ENCODE measurements around the gene EDAR. TPM values are rescaled to one million over a fixed set of nuclear protein-coding genes. Genes with fewer than 3 reads are reported as not detected.

The EDAR gene
- total RNA-seq, 8 experiments from 2014 or later: 0.05 to 1.00 (median 0.15) TPM

- ATAC-seq (replicated peaks in 6 of 8): peak in 1 of 8 experiments; percentile 7
- H3K27ac ChIP-seq: no peak overlapping the region
- no peak overlapping the region for H3K4me3 ChIP-seq
- in situ Hi-C loops (cut with MboI; ENCODE audit: low pct_unique_long_range_greater_than_20kb in 2 of 9, low sequenced_read_pairs in 9 of 9, unreplicated experiment in 9 of 9): no loop called here
- 29 to 90% (median 60%) methylated on average over 1 to 8 of the region's 17 CpGs; no CpG with 5 or more reads in 4 of the 10 experiments for WGBS, 10 experiments
- peaks cover 13 to 15% of the 10 kb centered on the region in 2 donors for H3K4me1 ChIP-seq (replicated peaks in 1 of 2)
Observed at GRCh38 chr2:108929807-108930425, 59.1 kb downstream of the EDAR start.

- no peak overlapping the region for H3K4me3 ChIP-seq
- ATAC-seq (replicated peaks in 6 of 8): peak in 1 of 8 experiments; percentile 25
- peaks cover 5 to 6% of the 10 kb centered on the region in 2 donors for H3K4me1 ChIP-seq (replicated peaks in 1 of 2)
- no peak overlapping the region for H3K27ac ChIP-seq
- in situ Hi-C loops (cut with MboI; ENCODE audit: low pct_unique_long_range_greater_than_20kb in 2 of 9, low sequenced_read_pairs in 9 of 9, unreplicated experiment in 9 of 9): no loop called here
- 0 to 100% (median 66%) methylated on average over 1 to 6 of the region's 17 CpGs; no CpG with 5 or more reads in 4 of the 10 experiments for WGBS, 10 experiments
Observed at GRCh38 chr2:108928660-108929377, 60.2 kb downstream of the EDAR start.

DNA sequence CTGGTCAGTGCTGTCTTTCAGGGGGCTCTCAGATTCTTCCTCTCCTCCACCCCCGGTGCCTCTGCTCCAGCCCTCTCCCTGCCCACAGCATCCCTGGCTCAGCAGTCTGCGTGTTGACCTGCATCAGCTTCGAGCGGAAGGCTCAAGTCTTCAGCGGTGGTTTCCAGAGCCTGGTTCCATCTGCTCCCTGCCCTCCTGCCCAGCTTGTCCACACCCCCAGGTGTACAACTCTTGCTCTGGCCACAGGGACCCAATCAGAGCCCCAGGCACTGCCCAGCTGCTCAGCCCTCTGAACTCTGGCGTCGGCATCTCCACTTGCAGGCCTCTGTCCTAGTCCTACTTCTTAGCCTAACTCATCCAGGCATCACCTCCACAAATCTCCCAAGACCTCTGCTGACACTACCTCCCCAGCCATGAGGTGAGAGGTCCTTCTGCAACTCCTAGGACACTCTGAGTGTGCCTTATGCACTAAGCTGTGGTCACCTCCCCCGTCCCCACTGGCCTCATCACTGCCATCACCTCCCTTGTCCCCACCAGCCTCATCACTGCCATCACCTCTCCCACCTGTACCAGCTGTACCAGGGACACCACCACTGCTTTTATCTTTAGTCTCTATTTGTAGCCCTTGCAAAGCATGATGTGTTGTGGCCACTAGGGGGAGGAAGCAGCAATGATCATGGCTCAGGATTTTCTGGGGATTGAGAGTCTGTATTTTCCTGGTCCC is 60.9 kb downstream of the EDAR start:
- H3K27ac ChIP-seq: no peak overlapping the region
- H3K4me1 ChIP-seq (replicated peaks in 1 of 2): no peaks in the 10 kb centered on the region
- H3K4me3 ChIP-seq: no peak overlapping the region
- WGBS, 10 experiments: 60 to 100% (median 77%) methylated on average over 2 to 7 of the region's 8 CpGs; no CpG with 5 or more reads in 5 of the 10 experiments
- in situ Hi-C loops (cut with MboI; ENCODE audit: low pct_unique_long_range_greater_than_20kb in 2 of 9, low sequenced_read_pairs in 9 of 9, unreplicated experiment in 9 of 9): no loop called here
- peak; percentile 54 to 85 (median 74) for ATAC-seq (replicated peaks in 6 of 8)

- in situ Hi-C loops (cut with MboI; ENCODE audit: low pct_unique_long_range_greater_than_20kb in 2 of 9, low sequenced_read_pairs in 9 of 9, unreplicated experiment in 9 of 9): no loop called here
Observed at GRCh38 chr2:108927405-108927804, 61.6 kb downstream of the EDAR start.

DNA sequence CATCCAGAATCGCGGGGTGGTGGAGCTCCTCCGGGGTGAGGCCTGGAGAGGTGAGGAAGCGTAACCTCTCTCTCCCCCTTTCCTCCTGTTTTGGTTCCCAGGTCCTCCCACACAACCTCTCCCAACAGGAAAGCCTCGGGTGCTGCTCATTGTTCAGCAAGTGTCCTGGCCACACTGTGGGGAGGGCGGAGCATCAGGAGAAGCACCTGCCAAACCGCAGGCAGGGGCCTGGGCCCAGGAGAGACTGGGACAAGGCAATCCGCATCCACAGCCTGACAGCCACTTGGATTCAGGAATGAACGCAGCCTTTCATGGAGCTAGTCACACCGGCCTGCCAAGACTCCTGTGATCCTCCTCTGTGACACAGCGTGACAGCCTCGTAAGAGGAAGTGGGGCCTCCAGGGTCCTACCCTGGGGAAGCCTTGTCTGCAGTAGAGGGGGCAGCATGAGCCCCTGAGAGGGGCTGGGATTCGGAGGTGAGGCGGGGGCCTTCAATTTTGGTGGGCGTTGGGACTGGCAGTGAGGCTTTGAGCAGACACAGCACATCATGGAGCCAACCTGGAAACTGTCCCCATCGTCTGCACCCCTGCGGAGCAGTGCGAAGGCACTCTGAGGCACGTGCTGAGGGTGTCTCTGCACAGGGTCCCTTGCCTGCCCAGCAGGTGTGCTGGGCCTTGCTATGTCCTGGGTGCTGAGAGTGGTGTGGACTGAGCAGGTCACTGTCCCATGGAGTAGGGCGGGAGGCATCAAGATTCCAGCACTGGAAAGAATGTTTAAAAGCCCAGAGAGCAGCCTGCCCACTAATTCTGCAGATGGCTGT is 62.2 kb downstream of the EDAR start:
- WGBS, 10 experiments: 50 to 100% (median 80%) methylated on average over 2 to 8 of the region's 20 CpGs; no CpG with 5 or more reads in 4 of the 10 experiments
- Histone ChIP-seq H3K4me1 (replicated peaks in 1 of 2) (peaks cover 4 to 7% of the 10 kb centered on the region in 2 donors), H3K4me3 (no peak overlapping the region), H3K27ac (no peak overlapping the region)
- ATAC-seq (replicated peaks in 6 of 8): no peak
- in situ Hi-C loops (cut with MboI; ENCODE audit: low pct_unique_long_range_greater_than_20kb in 2 of 9, low sequenced_read_pairs in 9 of 9, unreplicated experiment in 9 of 9): no loop called here

More at GRCh38 chr2:108927405-108927804, 61.6 kb downstream of the EDAR start:
- no peak overlapping the region for H3K4me3 ChIP-seq
- H3K27ac ChIP-seq: no peak overlapping the region
- no peak for ATAC-seq (replicated peaks in 6 of 8)
- peaks cover 0 to 2% of the 10 kb centered on the region in 2 donors for H3K4me1 ChIP-seq (replicated peaks in 1 of 2)
- WGBS, 10 experiments: 20 to 97% (median 72%) methylated on average over 1 to 4 of the region's 7 CpGs; no CpG with 5 or more reads in 6 of the 10 experiments

GRCh38 chr2:108925735-108926134 is 63.3 kb downstream of the EDAR start:
- in situ Hi-C loops (cut with MboI; ENCODE audit: low pct_unique_long_range_greater_than_20kb in 2 of 9, low sequenced_read_pairs in 9 of 9, unreplicated experiment in 9 of 9): no loop called here
- Histone ChIP-seq H3K4me3 (no peak overlapping the region), H3K27ac (no peak overlapping the region), H3K4me1 (replicated peaks in 1 of 2) (peaks cover 4 to 7% of the 10 kb centered on the region in 2 donors)
- ATAC-seq (replicated peaks in 6 of 8): no peak
- WGBS, 10 experiments: 74 to 100% (median 90%) methylated on average over 1 to 8 of the region's 8 CpGs; no CpG with 5 or more reads in 3 of the 10 experiments

GRCh38 chr2:108925286-108925685 is 63.7 kb downstream of the EDAR start:
- Histone ChIP-seq H3K27ac (no peak overlapping the region), H3K4me3 (no peak overlapping the region), H3K4me1 (replicated peaks in 1 of 2) (peaks cover 4 to 9% of the 10 kb centered on the region in 2 donors)
- in situ Hi-C loops (cut with MboI; ENCODE audit: low pct_unique_long_range_greater_than_20kb in 2 of 9, low sequenced_read_pairs in 9 of 9, unreplicated experiment in 9 of 9): no loop called here
- no peak for ATAC-seq (replicated peaks in 6 of 8)
- 33 to 90% (median 84%) methylated on average over 1 to 3 of the region's 6 CpGs; no CpG with 5 or more reads in 6 of the 10 experiments for WGBS, 10 experiments

DNA sequence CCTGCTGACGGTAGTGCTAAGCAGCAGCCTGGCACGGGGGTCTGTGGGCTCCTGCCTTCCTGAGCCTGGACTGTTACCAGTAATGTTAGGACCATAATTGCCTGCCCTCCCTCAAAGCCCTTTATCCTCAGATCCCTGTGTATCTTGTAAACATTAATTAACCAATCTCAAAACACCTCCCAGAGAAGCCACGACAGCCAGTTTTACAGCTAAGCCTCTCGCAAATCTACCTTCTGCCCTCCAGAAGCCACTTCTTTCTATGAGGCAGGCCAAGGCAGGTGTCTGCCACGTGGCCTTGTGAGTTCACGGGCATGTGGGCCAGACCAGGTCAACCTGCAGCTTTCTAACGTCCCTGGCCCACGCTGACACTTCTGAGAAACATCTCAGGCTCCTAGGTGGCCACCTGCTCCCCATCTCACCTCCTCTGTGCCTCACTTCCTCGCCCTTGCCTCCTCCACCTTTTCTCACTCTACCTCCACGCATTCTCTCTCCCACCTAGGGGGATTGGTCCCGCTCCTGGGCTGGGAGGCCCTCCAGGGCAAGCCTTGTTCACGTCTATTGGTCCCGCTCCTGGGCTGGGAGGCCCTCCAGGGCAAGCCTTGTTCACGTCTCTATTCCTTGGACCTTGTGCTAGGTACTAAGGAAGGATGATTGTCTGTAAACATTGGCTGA is 64.3 kb downstream of the EDAR start:
- 54 to 100% (median 79%) methylated on average over 1 to 9 of the region's 14 CpGs; no CpG with 5 or more reads in 3 of the 10 experiments for WGBS, 10 experiments
- Histone ChIP-seq H3K4me3 (no peak overlapping the region), H3K4me1 (replicated peaks in 1 of 2) (peaks cover 4 to 11% of the 10 kb centered on the region in 2 donors), H3K27ac (no peak overlapping the region)
- in situ Hi-C loops (cut with MboI; ENCODE audit: low pct_unique_long_range_greater_than_20kb in 2 of 9, low sequenced_read_pairs in 9 of 9, unreplicated experiment in 9 of 9): loop anchor here in 1 of 9 experiments (25.0 kb wide), 1 partner anchor 188 kb away; no protein-coding TSS in a partner anchor
- no peak for ATAC-seq (replicated peaks in 6 of 8)

GRCh38 chr2:108923736-108924579 is 65.1 kb downstream of the EDAR start:
- WGBS, 10 experiments: 30 to 100% (median 85%) methylated on average over 1 to 12 of the region's 13 CpGs; no CpG with 5 or more reads in 2 of the 10 experiments
- Histone ChIP-seq H3K4me3 (no peak overlapping the region), H3K27ac (no peak overlapping the region), H3K4me1 (replicated peaks in 1 of 2) (peaks cover 4 to 11% of the 10 kb centered on the region in 2 donors)
- in situ Hi-C loops (cut with MboI; ENCODE audit: low pct_unique_long_range_greater_than_20kb in 2 of 9, low sequenced_read_pairs in 9 of 9, unreplicated experiment in 9 of 9): loop anchor here in 1 of 9 experiments (25.0 kb wide), 1 partner anchor 188 kb away; no protein-coding TSS in a partner anchor
- ATAC-seq (replicated peaks in 6 of 8): no peak

DNA sequence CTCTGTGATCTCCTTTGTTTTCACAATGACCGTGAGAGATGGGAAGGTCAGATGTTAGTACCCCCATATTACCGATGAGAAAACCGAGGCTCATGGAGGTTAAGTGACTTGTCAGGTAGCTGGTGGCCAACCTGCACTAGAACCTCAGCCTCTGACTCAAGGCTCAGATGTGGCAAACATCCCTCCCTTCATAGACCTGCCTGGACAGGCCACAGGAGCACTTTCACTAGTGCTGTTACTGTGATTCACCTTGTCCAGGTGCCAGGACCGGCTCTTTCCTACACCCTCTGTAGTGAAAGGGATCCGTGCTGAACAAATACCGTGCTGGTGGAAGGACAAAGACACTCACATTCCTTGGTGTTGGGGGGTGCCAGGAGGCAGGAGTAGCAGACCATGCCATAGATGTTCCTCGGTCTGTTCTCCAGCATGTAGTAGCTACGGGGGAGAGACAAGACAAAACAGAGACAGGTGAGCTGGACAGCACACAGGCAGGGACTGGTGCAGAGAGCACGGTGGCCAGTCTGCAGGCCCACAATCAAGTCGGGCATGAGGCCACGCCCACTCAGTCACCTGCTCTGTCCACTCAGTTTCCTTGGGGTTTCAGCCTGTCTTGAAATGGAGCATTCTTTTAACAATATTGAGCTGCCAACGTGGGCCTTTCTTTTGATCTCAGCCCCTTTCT is 65.9 kb downstream of the EDAR start:
- 38 to 100% (median 95%) methylated on average over 2 to 8 of the region's 12 CpGs; no CpG with 5 or more reads in 2 of the 10 experiments for WGBS, 10 experiments
- in situ Hi-C loops (cut with MboI; ENCODE audit: low pct_unique_long_range_greater_than_20kb in 2 of 9, low sequenced_read_pairs in 9 of 9, unreplicated experiment in 9 of 9): loop anchor here in 1 of 9 experiments (25.0 kb wide), 1 partner anchor 189 kb away; no protein-coding TSS in a partner anchor
- ATAC-seq (replicated peaks in 6 of 8): no peak
- peaks cover 4 to 11% of the 10 kb centered on the region in 2 donors for H3K4me1 ChIP-seq (replicated peaks in 1 of 2)
- H3K27ac ChIP-seq: no peak overlapping the region
- H3K4me3 ChIP-seq: no peak overlapping the region

Data from motor neuron (in vitro differentiated cells).